GM18511 (cell line): ENCODE measurements around the gene MRE11.

Experiments
- ATAC-seq: cut with Tn5 transposase; IDR thresholded peaks from one replicate; pipeline ENCODE4 v1.9.1; 2021; ENCODE audit warnings: mild to moderate bottlenecking, moderate library complexity; ENCODE audit not compliant: unreplicated experiment

Gene MRE11

GRCh38 chr11:94493281-94494125 is at the start of gene MRE11, which contains the start of gene ANKRD49:
Gene MRE11, minus strand, starts transcription at chr11:94493844. Its CDS starts 1,043 bp downstream, at chr11:94492801.
Gene ANKRD49, plus strand, starts transcription at chr11:94493984. Its CDS starts 2,710 bp downstream, at chr11:94496694.
- peak; percentile 100 for ATAC-seq

- ATAC-seq: no peak
These were observed 45.8 kb upstream of the MRE11 start for GRCh38 chr11:94539420-94539819.

- ATAC-seq: no peak
These were observed 43.5 kb upstream of the MRE11 start for GRCh38 chr11:94537031-94537600.

- ATAC-seq: no peak
These were observed 42.7 kb upstream of the MRE11 start for GRCh38 chr11:94536386-94536785.

GRCh38 chr11:94533696-94534630 is 40.3 kb upstream of the MRE11 start:
- no peak for ATAC-seq

GRCh38 chr11:94533206-94533605 is 39.6 kb upstream of the MRE11 start:
- ATAC-seq: no peak

GRCh38 chr11:94532211-94532610 is 38.6 kb upstream of the MRE11 start:
- no peak for ATAC-seq

GRCh38 chr11:94528551-94528950 is 34.9 kb upstream of the MRE11 start:
- no peak for ATAC-seq

- no peak for ATAC-seq
These were observed 33.2 kb upstream of the MRE11 start for GRCh38 chr11:94526645-94527438.

GRCh38 chr11:94525546-94526324 is 32.1 kb upstream of the MRE11 start:
- ATAC-seq: no peak

- ATAC-seq: no peak
These were observed 30.7 kb upstream of the MRE11 start for GRCh38 chr11:94524341-94524740.

- no peak for ATAC-seq
These were observed 28.0 kb upstream of the MRE11 start for GRCh38 chr11:94521684-94522083.

- ATAC-seq: peak; percentile 64
These were observed 25.9 kb upstream of the MRE11 start for GRCh38 chr11:94519478-94520084.

GRCh38 chr11:94518300-94518699 is 24.7 kb upstream of the MRE11 start:
- no peak for ATAC-seq

- no peak for ATAC-seq
These were observed 23.1 kb upstream of the MRE11 start for GRCh38 chr11:94516725-94517124.

- ATAC-seq: no peak
These were observed 21.8 kb upstream of the MRE11 start for GRCh38 chr11:94515398-94515797.

- ATAC-seq: peak; percentile 53
These were observed 19.4 kb upstream of the MRE11 start for GRCh38 chr11:94513091-94513490.

- peak; percentile 84 for ATAC-seq
These were observed 18.5 kb upstream of the MRE11 start, which contains the start of gene C11orf97 for GRCh38 chr11:94511932-94512781. Gene C11orf97, plus strand, starts transcription at chr11:94512461. Its CDS starts 68 bp downstream, at chr11:94512529.
